ENCODE results near the gene CTBP1. TPM values are rescaled to one million over a fixed set of nuclear protein-coding genes. Genes with fewer than 3 reads are reported as not detected.
A peak's percentile ranks its signal among the peaks of the same experiment; 100 is the strongest.

CTBP1 gene
- polyA plus RNA-seq, 1 donor from 2014 or later = 325 TPM

GRCh38 chr4:1249731-1250526, 999 bp upstream of the CTBP1 start:
- Histone ChIP-seq H4K20me1 (ENCODE audit: insufficient read depth) (peaks cover 14% of the 10 kb centered on the region), H3K79me2 (replicated peaks; ENCODE audit: insufficient read depth, low read length) (peaks cover 28% of the 10 kb centered on the region), H3K27me3 (ENCODE audit: insufficient read depth, low read depth, low read length) (no peaks in the 10 kb centered on the region), H3F3A (ENCODE audit: insufficient read depth, low read length, poor library complexity, severe bottlenecking) (peaks cover 7% of the 10 kb centered on the region), H3K9me3 (ENCODE audit: low read length) (peaks cover 6% of the 10 kb centered on the region), H3K9ac (ENCODE audit: low read length) (peak overlapping the region; percentile 89), H3K4me3 (ENCODE audit: low read length) (peak overlapping the region; percentile 82), H3K36me3 (ENCODE audit: insufficient read depth, low read length) (peaks cover 6% of the 10 kb centered on the region), H3K9me2 (ENCODE audit: insufficient read depth, low read length) (no peaks in the 10 kb centered on the region), H2AFZ (ENCODE audit: low read depth, low read length) (peak overlapping the region; percentile 73), H3K27ac (ENCODE audit: low read length) (peak overlapping the region; percentile 90), H3K4me2 (ENCODE audit: low read length) (peak overlapping the region; percentile 97)
- TF ChIP-seq POLR2AphosphoS5 (IDR thresholded peaks at IDR 0.05) (no peak), EZH2 (IDR thresholded peaks at IDR 0.05; ENCODE audit: borderline replicate concordance, insufficient read depth, low read length, poor library complexity, severe bottlenecking) (no peak), MXI1 (conservative IDR thresholded peaks at IDR 0.05; ENCODE audit: poor library complexity, severe bottlenecking) (no peak), EP300 (conservative IDR thresholded peaks at IDR 0.05; ENCODE audit: poor library complexity, severe bottlenecking) (no peak), SMC3 (conservative IDR thresholded peaks at IDR 0.05; ENCODE audit: poor library complexity) (no peak), TAF1 (IDR thresholded peaks at IDR 0.05; ENCODE audit: low read depth) (no peak), RAD21 (conservative IDR thresholded peaks at IDR 0.05) (no peak)
- TF ChIP-seq, protein P1, sequence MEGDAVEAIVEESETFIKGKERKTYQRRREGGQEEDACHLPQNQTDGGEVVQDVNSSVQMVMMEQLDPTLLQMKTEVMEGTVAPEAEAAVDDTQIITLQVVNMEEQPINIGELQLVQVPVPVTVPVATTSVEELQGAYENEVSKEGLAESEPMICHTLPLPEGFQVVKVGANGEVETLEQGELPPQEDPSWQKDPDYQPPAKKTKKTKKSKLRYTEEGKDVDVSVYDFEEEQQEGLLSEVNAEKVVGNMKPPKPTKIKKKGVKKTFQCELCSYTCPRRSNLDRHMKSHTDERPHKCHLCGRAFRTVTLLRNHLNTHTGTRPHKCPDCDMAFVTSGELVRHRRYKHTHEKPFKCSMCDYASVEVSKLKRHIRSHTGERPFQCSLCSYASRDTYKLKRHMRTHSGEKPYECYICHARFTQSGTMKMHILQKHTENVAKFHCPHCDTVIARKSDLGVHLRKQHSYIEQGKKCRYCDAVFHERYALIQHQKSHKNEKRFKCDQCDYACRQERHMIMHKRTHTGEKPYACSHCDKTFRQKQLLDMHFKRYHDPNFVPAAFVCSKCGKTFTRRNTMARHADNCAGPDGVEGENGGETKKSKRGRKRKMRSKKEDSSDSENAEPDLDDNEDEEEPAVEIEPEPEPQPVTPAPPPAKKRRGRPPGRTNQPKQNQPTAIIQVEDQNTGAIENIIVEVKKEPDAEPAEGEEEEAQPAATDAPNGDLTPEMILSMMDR (IDR thresholded peaks at IDR 0.05; ENCODE audit: poor library complexity, severe bottlenecking) = no peak
- TF ChIP-seq, protein P2, sequence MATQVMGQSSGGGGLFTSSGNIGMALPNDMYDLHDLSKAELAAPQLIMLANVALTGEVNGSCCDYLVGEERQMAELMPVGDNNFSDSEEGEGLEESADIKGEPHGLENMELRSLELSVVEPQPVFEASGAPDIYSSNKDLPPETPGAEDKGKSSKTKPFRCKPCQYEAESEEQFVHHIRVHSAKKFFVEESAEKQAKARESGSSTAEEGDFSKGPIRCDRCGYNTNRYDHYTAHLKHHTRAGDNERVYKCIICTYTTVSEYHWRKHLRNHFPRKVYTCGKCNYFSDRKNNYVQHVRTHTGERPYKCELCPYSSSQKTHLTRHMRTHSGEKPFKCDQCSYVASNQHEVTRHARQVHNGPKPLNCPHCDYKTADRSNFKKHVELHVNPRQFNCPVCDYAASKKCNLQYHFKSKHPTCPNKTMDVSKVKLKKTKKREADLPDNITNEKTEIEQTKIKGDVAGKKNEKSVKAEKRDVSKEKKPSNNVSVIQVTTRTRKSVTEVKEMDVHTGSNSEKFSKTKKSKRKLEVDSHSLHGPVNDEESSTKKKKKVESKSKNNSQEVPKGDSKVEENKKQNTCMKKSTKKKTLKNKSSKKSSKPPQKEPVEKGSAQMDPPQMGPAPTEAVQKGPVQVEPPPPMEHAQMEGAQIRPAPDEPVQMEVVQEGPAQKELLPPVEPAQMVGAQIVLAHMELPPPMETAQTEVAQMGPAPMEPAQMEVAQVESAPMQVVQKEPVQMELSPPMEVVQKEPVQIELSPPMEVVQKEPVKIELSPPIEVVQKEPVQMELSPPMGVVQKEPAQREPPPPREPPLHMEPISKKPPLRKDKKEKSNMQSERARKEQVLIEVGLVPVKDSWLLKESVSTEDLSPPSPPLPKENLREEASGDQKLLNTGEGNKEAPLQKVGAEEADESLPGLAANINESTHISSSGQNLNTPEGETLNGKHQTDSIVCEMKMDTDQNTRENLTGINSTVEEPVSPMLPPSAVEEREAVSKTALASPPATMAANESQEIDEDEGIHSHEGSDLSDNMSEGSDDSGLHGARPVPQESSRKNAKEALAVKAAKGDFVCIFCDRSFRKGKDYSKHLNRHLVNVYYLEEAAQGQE (IDR thresholded peaks at IDR 0.05; ENCODE audit: borderline replicate concordance) = no peak

GRCh38 chr4:1249148-1249730, 309 bp upstream of the CTBP1 start:
- H3K79me2 ChIP-seq (replicated peaks; ENCODE audit: insufficient read depth, low read length) = peaks cover 34% of the 10 kb centered on the region
- peak overlapping the region; percentile 82 for H3K4me3 ChIP-seq (ENCODE audit: low read length)
- peaks cover 19% of the 10 kb centered on the region for H4K20me1 ChIP-seq (ENCODE audit: insufficient read depth)
- H3K27me3 ChIP-seq (ENCODE audit: insufficient read depth, low read depth, low read length) = no peaks in the 10 kb centered on the region
- TF ChIP-seq EZH2 (IDR thresholded peaks at IDR 0.05; ENCODE audit: borderline replicate concordance, insufficient read depth, low read length, poor library complexity, severe bottlenecking) = no peak
- peak; percentile 47 for TF ChIP-seq POLR2AphosphoS5 (IDR thresholded peaks at IDR 0.05)
- TF ChIP-seq, protein P1 (IDR thresholded peaks at IDR 0.05; ENCODE audit: poor library complexity, severe bottlenecking) = peak; percentile 21
- TF ChIP-seq MXI1 (conservative IDR thresholded peaks at IDR 0.05; ENCODE audit: poor library complexity, severe bottlenecking) = peak; percentile 56
- TF ChIP-seq SMC3 (conservative IDR thresholded peaks at IDR 0.05; ENCODE audit: poor library complexity) = peak; percentile 38
- TF ChIP-seq, protein P2 (IDR thresholded peaks at IDR 0.05; ENCODE audit: borderline replicate concordance) = peak; percentile 48
- TF ChIP-seq RAD21 (conservative IDR thresholded peaks at IDR 0.05) = peak; percentile 29
- peak; percentile 55 for TF ChIP-seq EP300 (conservative IDR thresholded peaks at IDR 0.05; ENCODE audit: poor library complexity, severe bottlenecking)
- peak; percentile 51 for TF ChIP-seq TAF1 (IDR thresholded peaks at IDR 0.05; ENCODE audit: low read depth)
- H2AFZ ChIP-seq (ENCODE audit: low read depth, low read length) = peak overlapping the region; percentile 73
- H3K9me3 ChIP-seq (ENCODE audit: low read length) = peaks cover 6% of the 10 kb centered on the region
- H3K9me2 ChIP-seq (ENCODE audit: insufficient read depth, low read length) = no peaks in the 10 kb centered on the region
- H3K9ac ChIP-seq (ENCODE audit: low read length) = peak overlapping the region; percentile 89
- H3K4me2 ChIP-seq (ENCODE audit: low read length) = peak overlapping the region; percentile 97
- H3K36me3 ChIP-seq (ENCODE audit: insufficient read depth, low read length) = peaks cover 6% of the 10 kb centered on the region
- peaks cover 7% of the 10 kb centered on the region for H3F3A ChIP-seq (ENCODE audit: insufficient read depth, low read length, poor library complexity, severe bottlenecking)
- H3K27ac ChIP-seq (ENCODE audit: low read length) = peak overlapping the region; percentile 90
